MM.1S (cell line): ENCODE data around the gene TENM4.

Experiments used
- CTCF ChIP-seq: fragments of 300-600 bp; sonication (generic); IDR thresholded peaks from 2 replicates; pipeline ENCODE4 v1.5.1; 2016; ENCODE audit warnings: antibody characterized with exemption, low read length, mixed read lengths
- EZH2 ChIP-seq: fragments of 300-600 bp; sonication (generic); optimal IDR thresholded peaks from 2 replicates; pipeline ENCODE3; 2017; ENCODE audit warnings: low read depth, mild to moderate bottlenecking, antibody characterized with exemption, low read length, mixed read lengths

GRCh38 chr11:79262221-79262620, 178.6 kb downstream of the TENM4 start:
- no peak for TF ChIP-seq CTCF
- TF ChIP-seq EZH2: no peak
